Mucosa of stomach (tissue), 1 donor: ENCODE data around the gene SLC8A1.

ENCODE experiments used
- H3K27me3 ChIP-seq: one replicate; pipeline ENCODE4 v1.7.0; 2013; ENCODE audit warnings: mild to moderate bottlenecking, low read length; ENCODE audit not compliant: control insufficient read depth, insufficient read depth
- H3K36me3 ChIP-seq: one replicate; pipeline ENCODE4 v1.7.0; 2013; ENCODE audit warnings: low read length; ENCODE audit not compliant: control insufficient read depth, insufficient read depth
- H3K4me1 ChIP-seq: one replicate; pipeline ENCODE4 v1.7.0; 2013; ENCODE audit warnings: mild to moderate bottlenecking, low read length; ENCODE audit not compliant: control insufficient read depth, insufficient read depth
- H3K4me3 ChIP-seq: one replicate; pipeline ENCODE4 v1.7.0; 2013; ENCODE audit warnings: low read length
- H3K9ac ChIP-seq: one replicate; pipeline ENCODE4 v1.7.0; 2013; ENCODE audit warnings: mild to moderate bottlenecking, low read length, moderate library complexity
- H3K9me3 ChIP-seq: one replicate; pipeline ENCODE4 v1.7.0; 2013; ENCODE audit warnings: mild to moderate bottlenecking, low read length, moderate library complexity; ENCODE audit not compliant: control insufficient read depth
- donor health status: Pancreatic carcinoma.

Gene SLC8A1

DNA sequence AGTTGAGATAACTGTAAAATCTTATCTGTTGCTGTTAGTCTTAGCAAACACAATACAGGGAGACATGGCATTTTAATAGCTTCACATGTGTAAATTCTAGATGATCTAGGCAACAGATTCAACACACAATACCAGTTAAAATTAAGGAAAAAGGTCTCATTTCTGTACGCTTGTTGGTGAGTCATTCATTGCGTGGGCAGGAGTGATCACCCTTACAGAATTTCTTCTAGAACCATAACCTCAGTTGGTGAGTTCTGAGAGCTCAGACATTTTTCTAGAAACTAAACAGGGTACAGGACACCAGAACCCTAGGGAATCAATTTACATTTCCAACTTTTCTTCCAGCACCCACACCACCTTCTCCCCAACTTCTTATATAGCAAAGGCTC lies 81.9 kb downstream of the SLC8A1 start:
- no peaks in the 10 kb centered on the region for H3K27me3 ChIP-seq
- H3K36me3 ChIP-seq, result no peaks in the 10 kb centered on the region
- H3K4me3 ChIP-seq, result no peak overlapping the region
- H3K4me1 ChIP-seq, result no peaks in the 10 kb centered on the region
- H3K9me3 ChIP-seq, result no peaks in the 10 kb centered on the region
- H3K9ac ChIP-seq, result no peak overlapping the region

DNA sequence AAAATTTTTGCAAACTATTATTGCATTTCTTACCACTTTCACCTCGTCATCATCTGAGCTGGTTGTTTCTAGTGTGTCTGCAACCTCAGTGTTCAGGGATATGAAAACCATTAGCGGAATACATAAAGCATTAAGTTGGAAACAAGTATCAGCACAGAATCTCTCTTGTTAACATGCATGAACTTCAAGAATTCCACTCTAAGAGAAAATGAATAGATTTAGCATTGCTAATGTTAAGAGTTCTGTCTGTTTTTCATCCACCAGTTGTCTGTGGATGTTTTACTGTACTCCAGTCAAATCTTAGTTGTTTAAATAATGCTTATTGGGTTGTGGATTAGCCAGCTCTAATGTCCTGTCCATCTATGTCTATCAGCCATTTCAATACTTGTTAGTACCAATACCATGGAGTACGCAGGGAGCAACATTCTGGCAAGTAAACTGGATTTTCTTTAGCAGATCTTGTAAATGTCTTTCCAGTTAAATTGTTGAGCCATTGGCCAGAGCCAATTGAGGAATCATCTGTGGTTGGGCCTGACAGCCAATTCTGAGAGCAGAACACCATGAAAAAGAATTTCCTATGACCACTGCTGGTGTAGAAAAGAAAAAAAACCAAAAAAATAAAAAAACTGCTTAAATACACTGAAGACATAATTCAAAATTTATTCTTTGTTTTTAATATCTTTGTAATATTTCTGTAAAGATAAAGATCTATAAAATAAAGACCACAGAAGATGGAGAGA lies 82.5 kb downstream of the SLC8A1 start:
- no peak overlapping the region for H3K4me3 ChIP-seq
- no peaks in the 10 kb centered on the region for H3K9me3 ChIP-seq
- H3K9ac ChIP-seq, result no peak overlapping the region
- H3K27me3 ChIP-seq, result no peaks in the 10 kb centered on the region
- no peaks in the 10 kb centered on the region for H3K4me1 ChIP-seq
- H3K36me3 ChIP-seq, result no peaks in the 10 kb centered on the region

DNA sequence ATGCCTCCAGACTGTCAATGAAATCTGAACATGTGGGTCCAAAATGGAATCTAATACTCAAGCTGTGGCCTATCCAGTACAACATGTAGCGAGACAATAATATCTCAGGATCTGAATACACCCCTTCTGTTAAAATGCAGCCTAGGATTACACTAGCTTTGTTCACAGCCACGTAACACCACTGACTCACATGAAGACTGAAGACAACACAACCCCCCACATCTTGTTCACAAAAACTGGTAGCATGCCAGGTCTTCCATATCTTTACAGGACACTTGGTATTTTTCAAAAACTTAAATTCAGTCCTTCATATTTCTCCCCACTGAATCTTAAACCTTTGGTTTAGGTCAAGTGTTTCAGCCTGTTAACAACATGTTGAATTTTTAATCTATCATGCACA lies 84.2 kb downstream of the SLC8A1 start:
- no peaks in the 10 kb centered on the region for H3K9me3 ChIP-seq
- H3K27me3 ChIP-seq, result no peaks in the 10 kb centered on the region
- no peaks in the 10 kb centered on the region for H3K4me1 ChIP-seq

DNA sequence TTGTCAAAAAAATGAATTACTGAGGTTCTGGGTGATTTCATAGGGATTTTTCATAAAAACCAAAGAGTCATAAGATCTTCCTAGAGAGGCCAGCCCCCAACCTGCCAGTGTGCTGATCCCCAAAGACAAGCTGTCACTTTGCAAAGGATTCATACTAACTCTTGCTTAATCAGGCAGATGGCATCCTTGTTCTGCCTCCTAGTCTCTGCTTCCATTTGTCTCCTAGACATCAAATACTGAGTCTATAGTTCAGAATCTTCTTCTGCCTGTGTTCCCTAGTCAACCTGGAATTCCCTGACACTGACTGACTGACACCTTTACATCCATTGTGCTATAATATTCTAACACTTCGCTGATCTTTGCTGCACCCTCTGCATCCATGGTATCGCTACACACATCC lies 84.9 kb downstream of the SLC8A1 start:
- Histone ChIP-seq H3K36me3 (no peaks in the 10 kb centered on the region), H3K9me3 (no peaks in the 10 kb centered on the region), H3K27me3 (no peaks in the 10 kb centered on the region), H3K4me1 (no peaks in the 10 kb centered on the region), H3K9ac (no peak overlapping the region), H3K4me3 (no peak overlapping the region)

More for the DNA sequence above, 84.2 kb downstream of the SLC8A1 start:
- Histone ChIP-seq H3K4me3 (no peak overlapping the region), H3K36me3 (no peaks in the 10 kb centered on the region), H3K9ac (no peak overlapping the region)

DNA sequence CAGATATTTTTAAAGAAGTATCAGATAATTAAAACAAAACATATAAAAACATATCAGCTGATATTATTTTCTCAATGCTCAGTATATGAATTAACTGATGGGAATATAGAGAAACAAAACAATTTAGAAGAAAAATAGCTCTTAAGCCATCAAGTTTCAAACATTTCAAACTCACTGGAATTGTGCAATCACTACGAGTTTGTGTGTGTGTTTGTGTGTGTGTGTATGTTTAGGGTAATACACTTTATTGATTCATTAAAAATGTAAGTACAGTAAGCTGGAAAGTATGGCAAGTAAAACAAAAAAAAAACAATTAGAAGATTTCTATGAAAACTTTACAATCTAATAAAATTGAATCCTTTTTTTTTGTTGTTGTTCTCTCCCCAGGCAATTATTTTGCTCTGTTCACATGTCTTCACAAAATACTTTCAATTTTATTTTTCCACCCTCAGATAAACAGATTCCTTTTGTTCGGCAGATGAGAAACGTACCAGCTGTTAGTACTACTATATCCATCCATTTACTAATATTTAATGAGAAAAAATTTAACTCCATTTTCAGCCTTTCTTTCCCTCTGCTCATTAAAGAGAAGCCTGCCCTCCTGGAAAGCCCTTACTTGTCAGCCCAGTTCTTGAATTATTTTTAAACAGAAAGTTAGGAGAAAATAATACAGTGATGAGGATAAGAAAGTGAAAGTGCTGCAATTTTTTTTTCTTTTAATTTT lies 87.6 kb downstream of the SLC8A1 start:
- no peak overlapping the region for H3K4me3 ChIP-seq
- no peaks in the 10 kb centered on the region for H3K4me1 ChIP-seq
- no peak overlapping the region for H3K9ac ChIP-seq
- no peaks in the 10 kb centered on the region for H3K36me3 ChIP-seq
- no peaks in the 10 kb centered on the region for H3K27me3 ChIP-seq
- H3K9me3 ChIP-seq, result no peaks in the 10 kb centered on the region

DNA sequence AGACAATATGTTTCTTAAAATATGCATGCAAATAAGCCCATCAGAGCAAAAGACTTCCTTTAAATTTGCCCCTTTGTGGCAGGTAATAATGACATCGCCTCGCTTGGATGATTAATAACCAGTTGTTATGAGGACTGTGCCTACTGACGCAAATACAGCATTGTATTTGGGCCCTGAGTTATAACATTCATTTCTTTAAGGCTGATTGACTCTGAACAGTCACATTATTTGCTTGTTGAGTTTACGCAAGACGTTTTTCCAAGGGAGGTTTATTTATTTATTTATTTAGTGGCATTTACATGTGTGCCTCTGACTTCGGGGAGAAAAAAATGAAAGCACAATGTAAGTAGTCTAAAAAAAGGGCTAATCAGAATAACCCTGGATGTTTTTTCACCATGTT lies 88.3 kb downstream of the SLC8A1 start:
- Histone ChIP-seq H3K27me3 (no peaks in the 10 kb centered on the region), H3K4me3 (no peak overlapping the region), H3K4me1 (no peaks in the 10 kb centered on the region), H3K36me3 (no peaks in the 10 kb centered on the region), H3K9me3 (no peaks in the 10 kb centered on the region), H3K9ac (no peak overlapping the region)

DNA sequence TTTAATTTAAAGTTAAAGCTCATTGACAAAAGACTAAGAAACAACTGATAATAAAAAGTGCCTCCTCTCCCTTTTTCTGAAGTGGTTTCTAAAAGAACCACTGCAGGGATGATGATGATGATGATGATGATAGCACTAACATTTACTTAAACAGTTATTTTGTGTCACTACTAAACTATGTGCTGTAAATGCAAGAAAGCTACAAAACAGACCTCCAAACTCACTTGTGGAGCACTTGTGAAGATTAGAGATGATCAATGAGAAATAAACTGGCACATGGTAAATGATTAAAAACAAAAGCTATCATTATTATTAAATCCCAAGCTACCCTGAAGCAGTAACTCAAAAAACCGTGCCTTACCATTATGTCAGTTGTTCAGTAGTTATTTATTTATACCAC lies 88.7 kb downstream of the SLC8A1 start:
- no peaks in the 10 kb centered on the region for H3K4me1 ChIP-seq
- no peaks in the 10 kb centered on the region for H3K9me3 ChIP-seq
- no peak overlapping the region for H3K4me3 ChIP-seq
- H3K9ac ChIP-seq, result no peak overlapping the region
- no peaks in the 10 kb centered on the region for H3K36me3 ChIP-seq
- H3K27me3 ChIP-seq, result no peaks in the 10 kb centered on the region

DNA sequence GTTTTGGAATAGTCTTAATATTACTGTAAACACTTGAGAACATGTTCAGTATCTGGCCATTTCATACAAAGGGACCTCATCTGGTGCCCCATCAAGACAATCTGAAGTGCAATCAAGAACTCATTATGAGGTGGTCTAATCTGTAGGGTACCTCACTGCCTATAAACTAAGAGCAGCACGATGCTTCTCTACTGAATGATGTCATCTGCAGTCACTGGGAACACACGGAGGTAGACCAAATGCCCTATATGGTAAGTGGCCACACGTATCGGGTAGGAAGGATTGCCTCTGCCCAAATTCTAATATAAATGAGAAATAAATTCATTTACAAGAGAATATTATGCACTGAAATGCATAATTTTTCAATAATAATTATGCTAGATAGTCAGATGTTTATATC lies 90.4 kb downstream of the SLC8A1 start:
- Histone ChIP-seq H3K4me3 (no peak overlapping the region), H3K4me1 (no peaks in the 10 kb centered on the region), H3K9ac (no peak overlapping the region), H3K27me3 (no peaks in the 10 kb centered on the region), H3K9me3 (no peaks in the 10 kb centered on the region), H3K36me3 (no peaks in the 10 kb centered on the region)

DNA sequence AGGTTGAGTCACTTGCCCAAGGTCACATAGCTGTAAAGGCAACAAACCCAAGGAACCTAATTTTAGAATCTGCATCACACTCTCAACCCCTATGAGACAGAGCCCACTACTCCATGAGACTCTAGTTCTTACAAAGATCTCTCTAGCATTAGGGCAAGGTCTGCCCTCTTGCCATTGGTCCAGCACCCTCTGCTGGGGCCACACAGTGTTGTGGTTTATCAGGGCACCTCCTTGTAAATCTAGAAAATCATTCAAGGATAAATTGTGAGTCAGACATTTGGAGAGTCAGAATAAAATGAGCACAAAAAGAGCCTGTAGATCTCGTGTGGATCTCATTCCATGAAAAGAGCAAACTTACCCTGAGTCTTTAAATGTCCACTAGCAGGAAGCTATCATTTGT lies 91.2 kb downstream of the SLC8A1 start:
- Histone ChIP-seq H3K4me1 (no peaks in the 10 kb centered on the region), H3K27me3 (no peaks in the 10 kb centered on the region), H3K36me3 (no peaks in the 10 kb centered on the region), H3K9me3 (no peaks in the 10 kb centered on the region), H3K4me3 (no peak overlapping the region), H3K9ac (no peak overlapping the region)

DNA sequence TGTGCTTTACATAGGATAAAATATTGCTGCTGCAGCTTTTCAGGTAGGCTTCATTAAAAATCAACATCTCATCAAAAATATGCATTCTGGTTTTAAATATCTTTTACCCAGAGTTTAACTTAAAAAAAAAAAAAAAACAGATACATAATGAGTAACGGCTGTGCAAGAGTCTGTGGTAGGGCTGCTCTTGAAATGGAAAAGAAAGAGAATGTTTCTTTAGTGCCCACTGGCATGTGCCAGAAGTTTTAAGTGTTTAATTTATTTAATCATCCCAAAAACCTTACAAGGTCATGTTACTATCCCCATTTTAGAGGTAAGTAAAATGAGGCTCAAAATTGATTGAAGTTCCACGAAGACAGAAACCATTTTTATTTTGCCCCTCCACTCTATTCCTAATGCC lies 92.1 kb downstream of the SLC8A1 start:
- Histone ChIP-seq H3K4me3 (no peak overlapping the region), H3K9ac (no peak overlapping the region), H3K27me3 (no peaks in the 10 kb centered on the region), H3K4me1 (no peaks in the 10 kb centered on the region), H3K36me3 (no peaks in the 10 kb centered on the region), H3K9me3 (no peaks in the 10 kb centered on the region)

DNA sequence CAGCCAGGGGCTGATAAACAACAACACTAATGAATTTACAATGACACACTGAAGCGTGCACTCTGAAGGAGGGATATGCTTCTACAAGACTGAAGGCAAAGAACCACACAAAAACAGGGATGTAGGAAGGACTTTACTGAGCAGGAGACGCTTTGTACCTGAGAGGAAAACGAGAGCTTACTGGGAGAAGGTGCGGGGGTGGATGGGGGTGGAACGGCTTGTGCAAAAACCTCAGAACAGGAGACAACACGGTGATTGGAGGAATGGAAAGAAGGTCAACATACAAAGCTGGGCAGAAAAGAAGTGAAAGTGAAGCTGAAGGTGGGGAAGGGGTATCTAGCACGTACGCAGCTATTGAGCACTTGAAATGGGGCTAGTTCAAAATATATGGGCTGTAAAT lies 93.1 kb downstream of the SLC8A1 start:
- Histone ChIP-seq H3K4me3 (no peak overlapping the region), H3K9me3 (no peaks in the 10 kb centered on the region), H3K36me3 (no peaks in the 10 kb centered on the region), H3K9ac (no peak overlapping the region), H3K27me3 (no peaks in the 10 kb centered on the region), H3K4me1 (no peaks in the 10 kb centered on the region)

DNA sequence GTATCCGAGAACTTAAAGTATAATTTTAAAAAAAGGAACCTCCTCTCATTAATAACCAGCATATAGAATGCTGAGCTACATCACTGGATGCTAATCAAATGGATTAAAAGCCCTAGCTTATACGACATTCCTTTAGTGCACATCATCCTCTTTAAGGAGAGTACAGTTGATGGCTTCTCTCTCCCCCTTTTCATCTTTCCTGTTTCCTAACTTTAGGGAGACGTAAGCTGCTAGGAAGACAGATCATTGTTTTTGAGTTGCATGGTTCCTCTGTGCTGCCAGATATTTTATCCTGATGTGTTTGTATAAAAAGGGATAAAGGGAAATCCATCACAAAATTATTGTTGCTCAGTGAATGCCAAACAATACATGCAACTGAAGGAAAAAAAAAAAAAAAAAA lies 94.2 kb downstream of the SLC8A1 start:
- Histone ChIP-seq H3K27me3 (no peaks in the 10 kb centered on the region), H3K9me3 (no peaks in the 10 kb centered on the region), H3K4me3 (no peak overlapping the region), H3K36me3 (no peaks in the 10 kb centered on the region), H3K4me1 (no peaks in the 10 kb centered on the region), H3K9ac (no peak overlapping the region)
